RWPE1 (cell line): Measurements from ENCODE around the gene RPL36.
A peak's percentile ranks its signal among the peaks of the same experiment; 100 is the strongest.

Source experiments
- CTCF ChIA-PET: fragments of 350-600 bp; sonication (Branson Sonifier 250); formaldehyde crosslinking; extraction: SDS; loops from one replicate; lab custom pipeline; 2021; lab: Yijun Ruan, JAX
- POLR2A ChIA-PET: fragments of 400-600 bp; formaldehyde crosslinking; extraction: SDS; loops from one replicate; lab custom pipeline; 2020; ENCODE audit warnings: antibody characterized with exemption; ENCODE audit not compliant: low non-redundant PET; lab: Yijun Ruan, JAX
- DNase-seq: peaks from one replicate; pipeline ENCODE4 v3.0.0; 2012; ENCODE audit warnings: low spot score
- H3K27ac ChIP-seq: fragments of 450-650 bp; 2 replicates; pipeline ENCODE4 v1.5.1; 2017
- CTCF ChIP-seq: fragments of 450-650 bp; conservative IDR thresholded peaks from 2 replicates; pipeline ENCODE4 v1.5.1; 2017; ENCODE audit warnings: low read depth, mild to moderate bottlenecking

RPL36 gene

GRCh38 chr19:5711025-5711424 is 20.9 kb downstream of the RPL36 start:
- no peak for DNase-seq
- CTCF ChIA-PET = no interaction called here
- POLR2A ChIA-PET = no interaction called here

GRCh38 chr19:5711713-5712161 is 21.6 kb downstream of the RPL36 start:
- no peak for TF ChIP-seq CTCF
- H3K27ac ChIP-seq = no peak overlapping the region; the same call in 1 of the 2 replicates
- DNase-seq = no peak
- ChIA-PET CTCF (no interaction called here), POLR2A (no interaction called here)

More at GRCh38 chr19:5711025-5711424, 20.9 kb downstream of the RPL36 start:
- TF ChIP-seq CTCF = no peak
- no peak overlapping the region; the same call in 1 of the 2 replicates for H3K27ac ChIP-seq

- CTCF ChIA-PET = no interaction called here
- H3K27ac ChIP-seq = no peak overlapping the region
- DNase-seq = no peak
- POLR2A ChIA-PET = no interaction called here
- no peak for TF ChIP-seq CTCF
These were observed 23.1 kb downstream of the RPL36 start for GRCh38 chr19:5713228-5713627.

GRCh38 chr19:5714816-5715215 is 24.7 kb downstream of the RPL36 start:
- no peak for DNase-seq
- POLR2A ChIA-PET = interaction anchor here (0.7 kb wide), 1 partner anchor 92 kb away, joined by 7 read pairs; the partner anchor contains the start of genes SAFB and SAFB2
- no peak for TF ChIP-seq CTCF
- H3K27ac ChIP-seq = no peak overlapping the region
- CTCF ChIA-PET = no interaction called here

- no peak for DNase-seq
- TF ChIP-seq CTCF = no peak
- H3K27ac ChIP-seq = peak overlapping the region; percentile 96
- CTCF ChIA-PET = interaction anchor here (0.6 kb wide), 1 partner anchor 168 kb away, joined by 5 read pairs; no protein-coding TSS in a partner anchor
- POLR2A ChIA-PET = interaction anchor here (0.6 kb wide), 1 partner anchor 261 kb away, joined by 3 read pairs; no protein-coding TSS in a partner anchor
These were observed 27.3 kb downstream of the RPL36 start for GRCh38 chr19:5717215-5717935.

- no peak for DNase-seq
- peak overlapping the region; percentile 96 for H3K27ac ChIP-seq
- POLR2A ChIA-PET = interaction anchor here (0.7 kb wide), 1 partner anchor 26 kb away, joined by 4 read pairs; no protein-coding TSS in a partner anchor
- CTCF ChIA-PET = interaction anchor here (0.6 kb wide), 1 partner anchor 170 kb away, joined by 4 read pairs; no protein-coding TSS in a partner anchor
- no peak for TF ChIP-seq CTCF
These were observed 28.0 kb downstream of the RPL36 start for GRCh38 chr19:5718037-5718578.
